ENCODE results near the gene SHC3.

SHC3 gene

GRCh38 chr9:89032661-89033060, 146.0 kb downstream of the SHC3 start:
- TF ChIP-seq REST (IDR thresholded peaks at IDR 0.05; ENCODE audit: insufficient read depth in 1 of 2, low read depth in 2 of 2, low read length in 2 of 2) = no peak
- no peak for TF ChIP-seq TAF1 (IDR thresholded peaks at IDR 0.05; ENCODE audit: borderline replicate concordance, insufficient read depth, low read length)
- no peak for TF ChIP-seq SIN3A (IDR thresholded peaks at IDR 0.05; ENCODE audit: borderline replicate concordance, insufficient read depth, low read length)
- TF ChIP-seq FOXP2 (optimal IDR thresholded peaks at IDR 0.05; ENCODE audit: borderline replicate concordance, extremely low read depth, extremely low read length, insufficient read depth) = no peak
- TF ChIP-seq POLR2AphosphoS5 (IDR thresholded peaks at IDR 0.05; ENCODE audit: low read depth, low read length) = no peak

GRCh38 chr9:89032173-89032572, 146.4 kb downstream of the SHC3 start:
- no peak for TF ChIP-seq FOXP2 (optimal IDR thresholded peaks at IDR 0.05; ENCODE audit: borderline replicate concordance, extremely low read depth, extremely low read length, insufficient read depth)
- TF ChIP-seq POLR2AphosphoS5 (IDR thresholded peaks at IDR 0.05; ENCODE audit: low read depth, low read length) = no peak

- no peak for TF ChIP-seq FOXP2 (optimal IDR thresholded peaks at IDR 0.05; ENCODE audit: borderline replicate concordance, extremely low read depth, extremely low read length, insufficient read depth)
- TF ChIP-seq REST (IDR thresholded peaks at IDR 0.05; ENCODE audit: insufficient read depth in 1 of 2, low read depth in 2 of 2, low read length in 2 of 2) = no peak
- no peak for TF ChIP-seq TAF1 (IDR thresholded peaks at IDR 0.05; ENCODE audit: borderline replicate concordance, insufficient read depth, low read length)
- no peak for TF ChIP-seq SIN3A (IDR thresholded peaks at IDR 0.05; ENCODE audit: borderline replicate concordance, insufficient read depth, low read length)
- TF ChIP-seq POLR2AphosphoS5 (IDR thresholded peaks at IDR 0.05; ENCODE audit: low read depth, low read length) = no peak
These were observed 148.8 kb downstream of the SHC3 start for GRCh38 chr9:89029788-89030187.

GRCh38 chr9:89026876-89027275, 151.7 kb downstream of the SHC3 start:
- TF ChIP-seq SIN3A (IDR thresholded peaks at IDR 0.05; ENCODE audit: borderline replicate concordance, insufficient read depth, low read length) (no peak), REST (IDR thresholded peaks at IDR 0.05; ENCODE audit: insufficient read depth in 1 of 2, low read depth in 2 of 2, low read length in 2 of 2) (no peak), FOXP2 (optimal IDR thresholded peaks at IDR 0.05; ENCODE audit: borderline replicate concordance, extremely low read depth, extremely low read length, insufficient read depth) (no peak), POLR2AphosphoS5 (IDR thresholded peaks at IDR 0.05; ENCODE audit: low read depth, low read length) (no peak), TAF1 (IDR thresholded peaks at IDR 0.05; ENCODE audit: borderline replicate concordance, insufficient read depth, low read length) (no peak)

- TF ChIP-seq POLR2AphosphoS5 (IDR thresholded peaks at IDR 0.05; ENCODE audit: low read depth, low read length) = no peak
- TF ChIP-seq SIN3A (IDR thresholded peaks at IDR 0.05; ENCODE audit: borderline replicate concordance, insufficient read depth, low read length) = no peak
- TF ChIP-seq TAF1 (IDR thresholded peaks at IDR 0.05; ENCODE audit: borderline replicate concordance, insufficient read depth, low read length) = no peak
- TF ChIP-seq FOXP2 (optimal IDR thresholded peaks at IDR 0.05; ENCODE audit: borderline replicate concordance, extremely low read depth, extremely low read length, insufficient read depth) = no peak
- TF ChIP-seq REST (IDR thresholded peaks at IDR 0.05; ENCODE audit: insufficient read depth in 1 of 2, low read depth in 2 of 2, low read length in 2 of 2) = no peak
These were observed 153.1 kb downstream of the SHC3 start for GRCh38 chr9:89025553-89025952.
